HG02943 (cell line): Measurements from ENCODE around the gene PLXNA1.

Experiments used
- ATAC-seq: cut with Tn5 transposase; IDR thresholded peaks from one replicate; pipeline ENCODE4 v1.9.1; 2021; ENCODE audit warnings: mild to moderate bottlenecking, low read depth, moderate library complexity; ENCODE audit not compliant: unreplicated experiment

Gene PLXNA1

GRCh38 chr3:126952261-126952982 lies 30.5 kb upstream of the PLXNA1 start:
- no peak for ATAC-seq

- ATAC-seq = no peak
Measured at GRCh38 chr3:126952983-126953660, 29.8 kb upstream of the PLXNA1 start.

- ATAC-seq = peak; percentile 31
Measured at GRCh38 chr3:126954141-126954842, 28.6 kb upstream of the PLXNA1 start.

GRCh38 chr3:126955004-126955790 lies 27.7 kb upstream of the PLXNA1 start:
- peak; percentile 54 for ATAC-seq

GRCh38 chr3:126956361-126956760 lies 26.6 kb upstream of the PLXNA1 start:
- no peak for ATAC-seq

GRCh38 chr3:126956866-126957650 lies 25.9 kb upstream of the PLXNA1 start:
- no peak for ATAC-seq

- no peak for ATAC-seq
Measured at GRCh38 chr3:126957776-126958637, 24.9 kb upstream of the PLXNA1 start.

- ATAC-seq = no peak
Measured at GRCh38 chr3:126958638-126959085, 24.3 kb upstream of the PLXNA1 start.

- ATAC-seq = no peak
Measured at GRCh38 chr3:126959136-126959920, 23.6 kb upstream of the PLXNA1 start.

- ATAC-seq = no peak
Measured at GRCh38 chr3:126959921-126960603, 22.9 kb upstream of the PLXNA1 start.

- no peak for ATAC-seq
Measured at GRCh38 chr3:126960604-126960995, 22.3 kb upstream of the PLXNA1 start.

- ATAC-seq = no peak
Measured at GRCh38 chr3:126961191-126961790, 21.6 kb upstream of the PLXNA1 start.

GRCh38 chr3:126961791-126962461 lies 21.0 kb upstream of the PLXNA1 start:
- ATAC-seq = no peak

- no peak for ATAC-seq
Measured at GRCh38 chr3:126962756-126963155, 20.2 kb upstream of the PLXNA1 start.

- ATAC-seq = no peak
Measured at GRCh38 chr3:126963261-126964190, 19.4 kb upstream of the PLXNA1 start.

GRCh38 chr3:126964261-126964660 lies 18.7 kb upstream of the PLXNA1 start:
- no peak for ATAC-seq
